Measurements from ENCODE around the gene SELP. TPM values are rescaled to one million over a fixed set of nuclear protein-coding genes. Genes with fewer than 3 reads are reported as not detected.

Gene SELP
- not detected in 2 replicates for total RNA-seq

GRCh38 chr1:169630006-169630405, at the start of gene SELP:
Gene SELP (minus strand): TSS chr1:169630124. CDS start chr1:169630074, 50 bp downstream.

GRCh38 chr1:169586395-169587255, 43.3 kb downstream of the SELP start, which contains the start of gene F5:
Gene F5 (minus strand): TSS chr1:169586481. CDS start chr1:169586386, 95 bp downstream.

Other genes starting within 250 kb of the SELP start
- gene CCDC181, start 202.7 kb downstream of the SELP start, total RNA-seq, result not detected in 2 replicates
- gene SLC19A2, start 144.2 kb downstream of the SELP start, total RNA-seq, result 8.2 and 20.9 TPM in 2 replicates
- gene F5, start 43.6 kb downstream of the SELP start, total RNA-seq, result not detected in 2 replicates
- gene SELL, start 81.5 kb upstream of the SELP start, total RNA-seq, result 0.39 TPM in 1 of 2 replicates, not detected in the other
- gene SELE, start 104.0 kb upstream of the SELP start, total RNA-seq, result not detected in 2 replicates
- gene METTL18, start 164.8 kb upstream of the SELP start, total RNA-seq, result 8.9 and 9.4 TPM in 2 replicates

All from placental epithelial cell (primary cell).